K562 (cell line): Measurements from ENCODE around the gene TP53BP1. TPM values are rescaled to one million over a fixed set of nuclear protein-coding genes. Genes with fewer than 3 reads are reported as not detected.

Source experiments
- ATAC-seq: fragments of 200-7000 bp; cut with Tn5 transposase; 3 replicates; pipeline ENCODE4 v1.9.1; 2020; ENCODE audit warnings: moderate library complexity
- BruUV-seq: library from RNA; stranded (reverse); fragments of 400-500 nt; replicated peaks from 2 replicates; lab custom pipeline; 2021; lab: Mats Ljungman, UMichigan
- CTCF ChIA-PET: fragments of 300-600 bp; formaldehyde crosslinking; extraction: SDS; loops from one replicate; lab custom pipeline; 2021; ENCODE audit warnings: low intra/inter-chr PET ratio; lab: Yijun Ruan, JAX
- POLR2A ChIA-PET: fragments of 300-600, 350-650 bp; sonication (Branson Sonifier 250); formaldehyde crosslinking; extraction: SDS; loops from one replicate; lab custom pipeline; 2021; ENCODE audit warnings: antibody characterized with exemption, inconsistent platforms; lab: Yijun Ruan, JAX
- DNase-seq, 4 experiments: peaks; one replicate each; pipeline versions ENCODE4 v3.0.0 to v3.0.0-alpha.2; 2011 to 2018; ENCODE audit warnings: low spot score in 3 of 4, mixed read lengths in 3 of 4; ENCODE audit errors: extremely low read depth in 1 of 4
- FAIRE-seq: peaks from 2 replicates; lab custom pipeline; 2011; peaks lifted over from hg19 to GRCh38; lab: Jason Lieb, UNC
- H2AFZ ChIP-seq: 2 replicates; pipeline ENCODE4 v1.6.0; 2011; ENCODE audit warnings: low read depth, low read length, control low read depth, inconsistent platforms
- H3K27ac ChIP-seq: fragments of 200-600 bp; 3 replicates; pipeline ENCODE4 v1.8.0; 2011; ENCODE audit warnings: low read depth, mild to moderate bottlenecking, control low read depth, inconsistent platforms, low read length, moderate library complexity, mixed read lengths; ENCODE audit errors: extremely low read depth
- H3K27me3 ChIP-seq, 2 experiments: fragments of 300-600 bp in 1 of 2; 2 replicates in 1 of 2; 3 replicates in 1 of 2; pipeline versions ENCODE4 v1.6.0 to v1.8.0; 2011; ENCODE audit warnings: inconsistent platforms in 2 of 2, low read length in 2 of 2, mild to moderate bottlenecking in 1 of 2, mixed read lengths in 1 of 2, moderate library complexity in 1 of 2; ENCODE audit not compliant: control insufficient read depth in 2 of 2, insufficient read depth in 2 of 2
- H3K36me3 ChIP-seq: fragments of 300-600 bp; 3 replicates; pipeline ENCODE4 v1.8.0; 2011; ENCODE audit warnings: mild to moderate bottlenecking, low read length, inconsistent platforms; ENCODE audit not compliant: control insufficient read depth, insufficient read depth
- H3K4me1 ChIP-seq, 2 experiments: fragments of 200-600 bp in 1 of 2; replicated peaks in 1 of 2; 2 replicates in 1 of 2; 3 replicates in 1 of 2; pipeline versions ENCODE4 v1.5.1 to v1.8.0; 2011; ENCODE audit warnings: inconsistent platforms in 2 of 2, low read length in 2 of 2, mild to moderate bottlenecking in 1 of 2, mixed read lengths in 1 of 2, moderate library complexity in 1 of 2; ENCODE audit not compliant: control insufficient read depth in 2 of 2, insufficient read depth in 2 of 2
- H3K4me2 ChIP-seq: 2 replicates; pipeline ENCODE4 v1.6.1; 2011; ENCODE audit warnings: low read length, control low read depth, inconsistent platforms, mixed read lengths; ENCODE audit not compliant: insufficient read depth
- H3K4me3 ChIP-seq: fragments of 200-600 bp; sonication (generic), shearing (Covaris generic); 2 replicates; pipeline ENCODE4 v1.5.1; 2016; ENCODE audit warnings: control low read depth, inconsistent platforms
- H3K79me2 ChIP-seq: fragments of 200-600 bp; 3 replicates; pipeline ENCODE4 v1.8.0; 2011; ENCODE audit warnings: low read length, inconsistent platforms; ENCODE audit not compliant: control insufficient read depth, insufficient read depth
- H3K9ac ChIP-seq, 2 experiments: 2 replicates each; pipeline versions ENCODE4 v1.6.0 to v1.6.1; 2011; ENCODE audit warnings: low read depth in 2 of 2, low read length in 2 of 2, control low read depth in 1 of 2, inconsistent platforms in 1 of 2, mild to moderate bottlenecking in 1 of 2, mixed read lengths in 1 of 2; ENCODE audit not compliant: insufficient read depth in 1 of 2
- H3K9me1 ChIP-seq: one replicate; pipeline ENCODE4 v1.6.0; 2011; ENCODE audit warnings: inconsistent platforms, mild to moderate bottlenecking, low read length, moderate library complexity; ENCODE audit not compliant: control insufficient read depth, insufficient read depth
- H3K9me3 ChIP-seq: replicated peaks from 2 replicates; pipeline ENCODE4 v1.5.1; 2011; ENCODE audit warnings: low read depth, low read length, inconsistent platforms; ENCODE audit not compliant: control insufficient read depth, insufficient read depth
- H4K20me1 ChIP-seq: replicated peaks from 2 replicates; pipeline ENCODE4 v1.6.1; 2011; ENCODE audit warnings: low read length, inconsistent platforms, mixed read lengths; ENCODE audit not compliant: control insufficient read depth, insufficient read depth
- ADNP ChIP-seq: fragments of 200-800 bp; sonication (Bioruptor generic); IDR thresholded peaks from 2 replicates; pipeline ENCODE4 v1.6.1; 2016; ENCODE audit warnings: missing genetic modification characterization, missing compliant biosample characterization
- BCOR ChIP-seq: fragments of 450-650 bp; IDR thresholded peaks from 2 replicates; pipeline ENCODE4 v1.6.1; 2016
- BRD9 ChIP-seq: fragments of 450-650 bp; IDR thresholded peaks from 2 replicates; pipeline ENCODE4 v1.6.1; 2018; ENCODE audit warnings: low read depth; ENCODE audit not compliant: partially characterized antibody
- HDAC6 ChIP-seq: IDR thresholded peaks from 2 replicates; pipeline ENCODE4 v1.6.1; 2012; ENCODE audit warnings: low read depth, mild to moderate bottlenecking, control low read depth, inconsistent platforms, low read length, moderate library complexity
- KDM1A ChIP-seq, 2 experiments: fragments of 450-650 bp; IDR thresholded peaks; 2 replicates each; pipeline ENCODE4 v1.6.1; 2016; ENCODE audit warnings: mild to moderate bottlenecking in 2 of 2
- PHB ChIP-seq: fragments of 250-450 bp; sonication (Bioruptor Pico); IDR thresholded peaks from 2 replicates; pipeline ENCODE4 v1.5.0; 2021
- POLR2AphosphoS5 ChIP-seq: IDR thresholded peaks from 2 replicates; pipeline ENCODE4 v1.6.1; 2011; ENCODE audit warnings: mild to moderate bottlenecking, low read depth, low read length, moderate library complexity; ENCODE audit not compliant: control insufficient read depth, insufficient read depth
- POLR2B ChIP-seq: fragments of 450-650 bp; IDR thresholded peaks from 2 replicates; pipeline ENCODE4 v1.6.1; 2018; ENCODE audit warnings: low read depth; ENCODE audit not compliant: partially characterized antibody
- RBM25 ChIP-seq: fragments of 200-400 bp; formaldehyde crosslinking; IDR thresholded peaks from 2 replicates; pipeline ENCODE4 v1.6.1; 2018; ENCODE audit warnings: low read length, low read depth, moderate library complexity; ENCODE audit not compliant: severe bottlenecking
- SPI1 ChIP-seq: IDR thresholded peaks from 2 replicates; pipeline ENCODE4 v1.6.1; 2011; ENCODE audit warnings: low read depth, low read length, control low read depth, borderline replicate concordance
- SUPT5H ChIP-seq: fragments of 450-650 bp; IDR thresholded peaks from 2 replicates; pipeline ENCODE4 v1.6.1; 2016
- ZNF121 ChIP-seq: sonication (generic); formaldehyde crosslinking; conservative IDR thresholded peaks from 2 replicates; pipeline ENCODE4 v1.8.0; 2022; ENCODE audit warnings: missing genetic modification reagents
- ZNF830 ChIP-seq: fragments of 250-450 bp; sonication (Bioruptor Pico); IDR thresholded peaks from 2 replicates; pipeline ENCODE4 v1.5.0; 2021; ENCODE audit warnings: mild to moderate bottlenecking
- in situ Hi-C: fragments of 300-500 bp; cut with MboI; formaldehyde crosslinking; loops from 4 replicates; pipeline ENCODE4 v1.15.0; 2018; ENCODE audit warnings: inconsistent platforms, mixed read lengths
- intact Hi-C: fragments of 100-400 bp; cut with micrococcal nuclease; formaldehyde crosslinking; loops from 2 replicates; pipeline ENCODE4 v1.14.2; 2022
- polyA plus RNA-seq, 8 experiments: library from polyadenylated mRNA; depleted of rRNA in 4 of 8; stranded (reverse) in 5 of 8; unstranded in 3 of 8; fragments of >200 nt; fragmentation: Nextera tagmentation in 2 of 8; fragmentation: Illumina TruSeq in 1 of 8; extraction: Ambion mirVana in 2 of 8; extraction: Trizol in 1 of 8; gene quantifications; 2 replicates each; pipeline versions ENCODE4 v1.2.1 to v1.2.3, GENCODE V29; 2011 to 2014; ENCODE audit warnings: inconsistent platforms in 1 of 8, missing spikeins in 1 of 8
- total RNA-seq, 7 experiments: library from RNA; depleted of rRNA in 6 of 7; stranded (reverse); fragments of >200 nt in 6 of 7; fragmentation: Illumina TruSeq in 2 of 7; extraction: Trizol in 2 of 7; gene quantifications; 2 replicates each; pipeline versions ENCODE4 v1.2.1 to v1.2.3, GENCODE V29; 2011 to 2021; ENCODE audit warnings: low replicate concordance in 1 of 7
- TF ChIP-seq, protein P1 (sequence below): IDR thresholded peaks from 3 replicates; pipeline ENCODE4 v1.6.1; 2011; ENCODE audit warnings: borderline replicate concordance, mild to moderate bottlenecking; ENCODE audit not compliant: insufficient read length, insufficient read depth

The TP53BP1 gene
- total and polyA plus RNA-seq, 9 of the 15 experiments (the other 6 are each of a cell fraction or from before 2014, with no cell fraction given), result 5.7 to 63.3 (median 30.9) TPM

DNA sequence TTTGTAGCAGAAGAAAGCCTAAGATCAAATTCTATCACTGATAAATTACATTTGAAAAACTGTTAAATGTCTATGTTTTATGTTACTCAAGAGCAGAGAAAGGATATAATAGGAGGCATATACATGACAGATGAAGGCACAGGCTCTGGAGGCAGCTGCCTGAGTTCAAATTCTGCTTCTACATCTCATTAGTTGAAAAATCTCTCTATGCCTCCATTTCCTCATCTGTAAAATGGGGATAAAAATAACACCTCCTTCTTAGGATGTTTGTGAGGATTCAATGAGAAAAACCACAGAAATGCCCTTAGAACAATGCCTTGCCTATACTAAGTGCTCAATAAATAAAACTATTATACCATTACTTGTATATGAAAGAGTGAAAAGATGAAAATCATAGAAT, 21.0 kb downstream of the TP53BP1 start:
- Histone ChIP-seq H3K36me3 (peaks cover 69% of the 10 kb centered on the region), H4K20me1 (no peaks in the 10 kb centered on the region; the same call in 1 of the 2 replicates), H3K9me3 (no peaks in the 10 kb centered on the region), H3K27me3 (no peaks in the 10 kb centered on the region), H3K4me2 (no peak overlapping the region), H3K9me1 (peaks cover 3% of the 10 kb centered on the region), H3K4me3 (no peak overlapping the region), H3K79me2 (no peaks in the 10 kb centered on the region), H3K4me1 (peaks cover 4 to 14% of the 10 kb centered on the region in 2 experiments; a peak in 3 of 5 replicates), H3K27ac (no peak overlapping the region), H2AFZ (no peak overlapping the region), H3K9ac (no peak overlapping the region)
- ChIA-PET POLR2A (interaction anchor here (0.7 kb wide), 1 partner anchor 9 kb away, joined by 3 read pairs; no protein-coding TSS in a partner anchor), CTCF (no interaction called here)
- no peak for DNase-seq
- no peak for ATAC-seq
- BruUV-seq, result no TSS peak
- TF ChIP-seq POLR2B (no peak), SUPT5H (no peak), POLR2AphosphoS5 (no peak), KDM1A (IDR thresholded peaks at IDR 0.05) (peak in 1 of 2 experiments; percentile 54; a peak in 2 of 4 replicates), ADNP (tag) (peak; percentile 87), HDAC6 (no peak), SPI1 (no peak), RBM25 (peak; percentile 95), BRD9 (no peak), ZNF121 (CRISPR knock-in tag) (0 out of 2 replicates have a peak, but pooled peaks have one; percentile 6), ZNF830 (CRISPR knock-in tag) (no peak), PHB (CRISPR knock-in tag) (no peak), BCOR (peak; percentile 89)
- TF ChIP-seq, protein P1, sequence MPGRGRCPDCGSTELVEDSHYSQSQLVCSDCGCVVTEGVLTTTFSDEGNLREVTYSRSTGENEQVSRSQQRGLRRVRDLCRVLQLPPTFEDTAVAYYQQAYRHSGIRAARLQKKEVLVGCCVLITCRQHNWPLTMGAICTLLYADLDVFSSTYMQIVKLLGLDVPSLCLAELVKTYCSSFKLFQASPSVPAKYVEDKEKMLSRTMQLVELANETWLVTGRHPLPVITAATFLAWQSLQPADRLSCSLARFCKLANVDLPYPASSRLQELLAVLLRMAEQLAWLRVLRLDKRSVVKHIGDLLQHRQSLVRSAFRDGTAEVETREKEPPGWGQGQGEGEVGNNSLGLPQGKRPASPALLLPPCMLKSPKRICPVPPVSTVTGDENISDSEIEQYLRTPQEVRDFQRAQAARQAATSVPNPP, result no peak
- in situ Hi-C loops, result no loop called here
- no peak for FAIRE-seq
- intact Hi-C loops, result no loop called here
